ENCODE data around the gene SPRY4.
A peak's percentile ranks its signal among the peaks of the same experiment; 100 is the strongest.
"Not testable (repeated sequence)": the region's sequence is repeated elsewhere in the genome, so short reads cannot be mapped to it uniquely, and the experiment has no call there.

The SPRY4 gene

DNA sequence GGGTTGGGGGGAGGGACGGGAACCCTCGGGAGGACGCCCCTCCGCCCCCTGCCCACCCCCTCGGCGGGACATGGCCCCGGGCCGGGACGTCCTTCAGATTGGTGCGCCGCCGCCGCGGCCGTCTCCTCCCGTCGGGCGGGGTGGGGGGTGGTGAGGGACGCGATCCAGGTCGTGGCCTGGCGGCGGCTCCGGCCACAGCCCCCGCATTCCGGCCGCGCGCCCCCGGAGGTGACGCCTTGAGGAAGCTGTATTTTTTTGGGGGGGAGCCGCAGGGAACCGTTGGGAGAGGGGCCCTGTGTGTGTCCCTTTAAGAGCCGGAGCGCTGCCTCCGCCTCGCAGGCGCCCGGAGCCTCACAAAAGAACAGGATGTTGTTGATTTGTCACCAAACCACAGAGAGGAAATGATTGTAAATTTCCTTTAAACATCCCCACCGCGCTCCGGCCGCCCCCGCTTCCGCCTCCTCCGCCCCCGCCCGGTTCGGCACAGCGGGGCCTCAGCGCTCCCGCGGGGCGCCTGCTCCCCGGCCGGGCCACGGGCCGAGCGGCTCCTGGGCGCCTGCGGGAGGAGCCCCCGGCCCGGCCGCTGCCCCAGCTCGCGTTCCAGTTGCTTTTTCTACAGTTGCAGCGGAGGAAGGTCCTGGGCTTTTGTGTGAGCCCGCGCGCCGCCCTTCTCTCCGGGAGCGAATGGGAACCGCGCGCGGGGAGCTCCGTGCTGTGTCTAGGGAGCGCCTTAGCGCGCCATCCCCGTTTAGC lies 32.1 kb upstream of the SPRY4 start:
- DNase-seq, result peak; percentile 89 to 91
- Histone ChIP-seq H3K4me1 (peaks cover 6 to 9% (median 8%) of the 10 kb centered on the region in 4 donors), H3K36me3 (no peaks in the 10 kb centered on the region), H3K4me3 (peak overlapping the region; percentile 59 to 79), H3K9me3 (no peaks in the 10 kb centered on the region), H3K27ac (peak overlapping the region; percentile 90 to 97), H3K27me3 (no peaks in the 10 kb centered on the region)
- intact Hi-C loops (cut with DNase I; ENCODE audit: low total_unique reads), result loop anchor here (5.0 to 10.0 kb wide), 2 partner anchors 45 to 188 kb away; no protein-coding TSS in a partner anchor
- TF ChIP-seq CTCF (IDR thresholded peaks at IDR 0.05), result no peak

DNA sequence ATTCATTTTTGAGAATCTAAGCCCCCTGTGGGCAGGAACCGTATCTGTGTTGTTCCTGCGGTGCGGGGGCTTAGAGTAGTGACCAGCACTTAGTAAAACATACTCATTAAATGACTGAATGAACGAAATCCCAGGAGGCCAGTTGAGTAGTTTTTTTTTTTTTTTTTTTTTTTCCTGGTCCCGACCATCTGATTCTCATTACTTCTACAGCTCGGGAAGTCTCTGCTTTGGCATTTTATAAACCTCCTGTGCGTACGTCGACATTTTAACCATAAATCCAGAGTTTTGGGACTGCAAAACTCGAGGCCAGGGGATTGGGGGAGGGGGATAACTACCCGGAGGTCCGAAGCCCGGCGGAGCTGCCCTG lies 31.5 kb upstream of the SPRY4 start:
- intact Hi-C loops (cut with DNase I; ENCODE audit: low total_unique reads), result loop anchor here (5.0 to 10.0 kb wide), 2 partner anchors 46 to 188 kb away; no protein-coding TSS in a partner anchor
- Histone ChIP-seq H3K9me3 (no peaks in the 10 kb centered on the region), H3K27ac (peak overlapping the region; percentile 90 to 97), H3K27me3 (no peaks in the 10 kb centered on the region), H3K4me1 (peaks cover 6 to 9% (median 8%) of the 10 kb centered on the region in 4 donors), H3K36me3 (no peaks in the 10 kb centered on the region), H3K4me3 (peak overlapping the region; percentile 59 to 79)
- no peak for TF ChIP-seq CTCF (IDR thresholded peaks at IDR 0.05)
- DNase-seq, result no peak

GRCh38 chr5:142353071-142353472 lies 28.3 kb upstream of the SPRY4 start:
- H3K4me3 ChIP-seq, result no peak overlapping the region
- intact Hi-C loops (cut with DNase I; ENCODE audit: low total_unique reads), result loop anchor here (10.0 kb wide), 1 partner anchor 192 kb away; no protein-coding TSS in a partner anchor
- H3K27ac ChIP-seq, result no peak overlapping the region
- no peaks in the 10 kb centered on the region for H3K36me3 ChIP-seq
- no peak for DNase-seq
- H3K4me1 ChIP-seq, result peaks cover 6 to 9% (median 7%) of the 10 kb centered on the region in 4 donors
- H3K9me3 ChIP-seq, result no peaks in the 10 kb centered on the region
- no peaks in the 10 kb centered on the region for H3K27me3 ChIP-seq
- TF ChIP-seq CTCF (IDR thresholded peaks at IDR 0.05), result no peak

GRCh38 chr5:142350021-142350420 lies 25.2 kb upstream of the SPRY4 start:
- TF ChIP-seq CTCF (IDR thresholded peaks at IDR 0.05), result no peak
- no peaks in the 10 kb centered on the region for H3K4me1 ChIP-seq
- no peak for DNase-seq
- no peak overlapping the region for H3K4me3 ChIP-seq
- no peaks in the 10 kb centered on the region for H3K27me3 ChIP-seq
- no peak overlapping the region for H3K27ac ChIP-seq
- intact Hi-C loops (cut with DNase I; ENCODE audit: low total_unique reads), result loop anchor here (10.0 kb wide), 1 partner anchor 195 kb away; no protein-coding TSS in a partner anchor
- peaks cover 0 to 9% (median 8%) of the 10 kb centered on the region in 3 donors for H3K9me3 ChIP-seq
- H3K36me3 ChIP-seq, result no peaks in the 10 kb centered on the region

DNA sequence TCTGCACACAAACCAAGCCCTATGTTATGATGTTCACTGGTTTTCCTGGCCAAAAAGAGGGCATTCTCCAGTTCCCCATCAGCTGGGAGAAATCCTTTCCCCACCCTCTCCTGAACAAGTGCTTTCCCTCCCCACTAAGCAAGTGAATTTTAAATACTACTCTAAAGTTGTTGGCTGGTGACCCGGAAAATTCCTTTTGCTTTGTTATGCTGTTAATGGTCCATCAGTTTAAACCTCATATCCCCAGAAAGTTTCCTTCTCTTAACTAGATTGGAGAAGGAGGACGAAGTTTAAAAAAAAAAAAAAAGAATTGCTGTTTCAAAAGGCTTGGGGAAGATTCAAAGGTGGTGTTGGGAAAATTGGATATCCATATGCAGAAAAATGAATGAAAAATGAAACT lies 21.9 kb upstream of the SPRY4 start:
- Histone ChIP-seq H3K9me3 (peaks cover 0 to 18% (median 16%) of the 10 kb centered on the region in 3 donors), H3K27me3 (no peaks in the 10 kb centered on the region), H3K27ac (no peak overlapping the region), H3K4me3 (no peak overlapping the region), H3K4me1 (no peaks in the 10 kb centered on the region), H3K36me3 (no peaks in the 10 kb centered on the region)
- DNase-seq, result no peak
- no peak for TF ChIP-seq CTCF (IDR thresholded peaks at IDR 0.05)
- intact Hi-C loops (cut with DNase I; ENCODE audit: low total_unique reads), result no loop called here

DNA sequence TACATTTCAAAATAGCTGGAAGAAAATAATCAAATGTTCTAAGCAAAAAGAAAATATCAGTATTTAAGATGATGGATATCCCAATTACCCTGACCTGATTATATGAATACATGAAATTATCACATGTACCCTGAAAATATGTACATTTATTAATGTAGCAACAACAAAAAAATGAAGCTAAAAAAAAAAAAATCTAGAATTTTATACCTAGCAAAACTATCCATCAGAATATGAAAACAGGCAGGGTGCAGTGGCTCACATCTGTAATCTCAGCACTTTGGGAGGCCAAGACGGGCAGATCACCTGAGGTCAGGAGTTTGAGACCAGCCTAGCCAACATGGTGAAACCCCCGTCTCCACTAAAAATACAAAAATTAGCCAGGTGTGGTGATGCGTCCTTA lies 20.1 kb upstream of the SPRY4 start:
- intact Hi-C loops (cut with DNase I; ENCODE audit: low total_unique reads); H3K36me3 ChIP-seq; H3K4me3 ChIP-seq; H3K27me3 ChIP-seq; H3K4me1 ChIP-seq; DNase-seq; H3K27ac ChIP-seq: not testable (repeated sequence)
- H3K9me3 ChIP-seq, result peaks cover 0 to 18% (median 16%) of the 10 kb centered on the region in 3 donors
